K562 (cell line): ENCODE data around the gene YBEY. TPM values are rescaled to one million over a fixed set of nuclear protein-coding genes. Genes with fewer than 3 reads are reported as not detected.
A peak's percentile ranks its signal among the peaks of the same experiment; 100 is the strongest.

ENCODE experiments used
- CBX3 ChIP-seq, 2 experiments: IDR thresholded peaks; 1 replicate in 1 of 2; 2 replicates in 1 of 2; pipeline ENCODE4 v1.6.1; 2012; ENCODE audit warnings: inconsistent platforms in 2 of 2, low read length in 2 of 2, borderline replicate concordance in 1 of 2, control low read depth in 1 of 2
- CREBBP ChIP-seq: IDR thresholded peaks from one replicate; pipeline ENCODE4 v1.6.1; 2012; ENCODE audit warnings: low read depth, mild to moderate bottlenecking, control low read depth, inconsistent platforms, low read length
- DEAF1 ChIP-seq: fragments of 450-650 bp; formaldehyde crosslinking; IDR thresholded peaks from 2 replicates; pipeline ENCODE4 v1.4.0; 2020; ENCODE audit warnings: mild to moderate bottlenecking, moderate library complexity
- E2F1 ChIP-seq: sonication (generic); formaldehyde crosslinking; IDR thresholded peaks from 2 replicates; pipeline ENCODE4 v1.8.1; 2023; ENCODE audit warnings: mild to moderate bottlenecking, missing genetic modification reagents, moderate library complexity
- ERF ChIP-seq: fragments of 450-650 bp; formaldehyde crosslinking; IDR thresholded peaks from 2 replicates; pipeline ENCODE4 v1.4.0; 2020; ENCODE audit warnings: mild to moderate bottlenecking, mixed read lengths
- HDGF ChIP-seq: fragments of 450-650 bp; IDR thresholded peaks from 2 replicates; pipeline ENCODE4 v1.6.1; 2016
- JUN ChIP-seq, 2 experiments: sonication (generic) in 1 of 2; formaldehyde crosslinking in 1 of 2; IDR thresholded peaks; 2 replicates each; pipeline versions ENCODE4 v1.6.1 to v1.8.0; 2012 to 2022; ENCODE audit warnings: borderline replicate concordance in 2 of 2, mild to moderate bottlenecking in 2 of 2, improper control_type of control experiment in 1 of 2, low read depth in 1 of 2, low read length in 1 of 2, missing genetic modification reagents in 1 of 2
- JUND ChIP-seq, 2 experiments: IDR thresholded peaks; 2 replicates in 1 of 2; 3 replicates in 1 of 2; pipeline ENCODE4 v1.6.1; 2011; ENCODE audit warnings: borderline replicate concordance in 2 of 2, low read depth in 2 of 2, low read length in 2 of 2, improper control_type of control experiment in 1 of 2, missing biosample characterization in 1 of 2, missing genetic modification characterization in 1 of 2, missing genetic modification reagents in 1 of 2
- KDM2B ChIP-seq: fragments of 250-450 bp; sonication (Bioruptor Pico); IDR thresholded peaks from 2 replicates; pipeline ENCODE4 v1.8.0; 2021; ENCODE audit warnings: mild to moderate bottlenecking, moderate library complexity
- NONO ChIP-seq, 2 experiments: fragments of 200-400 bp in 1 of 2; fragments of 450-650 bp in 1 of 2; formaldehyde crosslinking in 1 of 2; IDR thresholded peaks; 2 replicates each; pipeline ENCODE4 v1.6.1; 2017; ENCODE audit warnings: low read depth in 2 of 2, mild to moderate bottlenecking in 2 of 2, moderate library complexity in 2 of 2, low read length in 1 of 2
- NR1H2 ChIP-seq: sonication (generic); formaldehyde crosslinking; IDR thresholded peaks from 2 replicates; pipeline ENCODE4 v1.4.0; 2020; ENCODE audit warnings: mild to moderate bottlenecking, missing genetic modification reagents
- NR2F6 ChIP-seq: fragments of 450-650 bp; formaldehyde crosslinking; IDR thresholded peaks from 2 replicates; pipeline ENCODE4 v1.4.0; 2020; ENCODE audit warnings: mild to moderate bottlenecking
- POLR2A ChIP-seq: fragments of 450-650 bp; conservative IDR thresholded peaks from 2 replicates; pipeline ENCODE4 v1.6.1; 2016
- RB1 ChIP-seq: fragments of 450-650 bp; IDR thresholded peaks from 2 replicates; pipeline ENCODE4 v1.6.1; 2017; ENCODE audit warnings: low read depth, mild to moderate bottlenecking
- TAF1 ChIP-seq: IDR thresholded peaks from 2 replicates; pipeline ENCODE4 v1.6.1; 2011; ENCODE audit warnings: mild to moderate bottlenecking, low read length, moderate library complexity; ENCODE audit not compliant: insufficient read depth, control insufficient read depth, severe bottlenecking; ENCODE audit errors: extremely low read depth
- ZFX ChIP-seq: sonication (generic); formaldehyde crosslinking; IDR thresholded peaks from 2 replicates; pipeline ENCODE4 v1.8.0; 2022; ENCODE audit warnings: mild to moderate bottlenecking, missing genetic modification reagents, moderate library complexity
- ZNF12 ChIP-seq: sonication (generic); formaldehyde crosslinking; IDR thresholded peaks from 2 replicates; pipeline ENCODE4 v1.4.0; 2020; ENCODE audit warnings: mild to moderate bottlenecking, missing genetic modification reagents
- ZNF253 ChIP-seq: fragments of 250-450 bp; sonication (Bioruptor Pico); conservative IDR thresholded peaks from 2 replicates; pipeline ENCODE4 v1.6.1; 2021; ENCODE audit warnings: mild to moderate bottlenecking
- ZNF282 ChIP-seq: sonication (generic); formaldehyde crosslinking; IDR thresholded peaks from 2 replicates; pipeline ENCODE4 v1.8.1; 2023; ENCODE audit warnings: missing genetic modification reagents
- ZNF785 ChIP-seq: fragments of 250-450 bp; sonication (Bioruptor Pico); IDR thresholded peaks from 2 replicates; pipeline ENCODE4 v1.4.0; 2020; ENCODE audit warnings: mild to moderate bottlenecking
- ZNF830 ChIP-seq: fragments of 250-450 bp; sonication (Bioruptor Pico); IDR thresholded peaks from 2 replicates; pipeline ENCODE4 v1.5.0; 2021; ENCODE audit warnings: mild to moderate bottlenecking
- ZSCAN29 ChIP-seq: fragments of 450-650 bp; IDR thresholded peaks from 2 replicates; pipeline ENCODE4 v1.6.1; 2017
- polyA plus RNA-seq, 8 experiments: library from polyadenylated mRNA; depleted of rRNA in 4 of 8; stranded (reverse) in 5 of 8; unstranded in 3 of 8; fragments of >200 nt; fragmentation: Nextera tagmentation in 2 of 8; fragmentation: Illumina TruSeq in 1 of 8; extraction: Ambion mirVana in 2 of 8; extraction: Trizol in 1 of 8; gene quantifications; 2 replicates each; pipeline versions ENCODE4 v1.2.1 to v1.2.3, GENCODE V29; 2011 to 2014; ENCODE audit warnings: inconsistent platforms in 1 of 8, missing spikeins in 1 of 8
- total RNA-seq, 7 experiments: library from RNA; depleted of rRNA in 6 of 7; stranded (reverse); fragments of >200 nt in 6 of 7; fragmentation: Illumina TruSeq in 2 of 7; extraction: Trizol in 2 of 7; gene quantifications; 2 replicates each; pipeline versions ENCODE4 v1.2.1 to v1.2.3, GENCODE V29; 2011 to 2021; ENCODE audit warnings: low replicate concordance in 1 of 7
- TF ChIP-seq, protein P1 (sequence below): sonication (generic); formaldehyde crosslinking; IDR thresholded peaks from 2 replicates; pipeline ENCODE4 v1.8.0; 2022; ENCODE audit warnings: mild to moderate bottlenecking, missing genetic modification reagents
- TF ChIP-seq, protein P2 (sequence below): sonication (generic); formaldehyde crosslinking; IDR thresholded peaks from 2 replicates; pipeline ENCODE4 v1.8.1; 2022; ENCODE audit warnings: missing genetic modification reagents

YBEY gene
- total and polyA plus RNA-seq, 9 of the 15 experiments (the other 6 are each of a cell fraction or from before 2014, with no cell fraction given), result 6.4 to 28.0 (median 12.4) TPM

GRCh38 chr21:46324390-46325072 is 38.4 kb downstream of the YBEY start (continued):
- peak; percentile 8; the same call in 1 of the 2 replicates for TF ChIP-seq JUN (IDR thresholded peaks at IDR 0.05; ENCODE audit: borderline replicate concordance, low read depth, low read length)
- no peak for TF ChIP-seq JUN (CRISPR knock-in tag; IDR thresholded peaks at IDR 0.05; ENCODE audit: borderline replicate concordance)
- TF ChIP-seq ZNF12, result peak; percentile 78; the same call in 1 of the 2 replicates
- TF ChIP-seq CBX3 (IDR thresholded peaks at IDR 0.05; ENCODE audit: borderline replicate concordance in 1 of 2, low read length in 2 of 2), result no peak
- 0 out of 2 replicates have a peak, but pooled peaks have one; percentile 19 for TF ChIP-seq ZNF830 (CRISPR knock-in tag)
- TF ChIP-seq ZNF282 (CRISPR knock-in tag), result no peak
- TF ChIP-seq RB1, result peak; percentile 88
- TF ChIP-seq E2F1, result no peak
- peak; percentile 86 for TF ChIP-seq ZFX
- TF ChIP-seq NR2F6, result no peak
- peak; percentile 99 for TF ChIP-seq TAF1
- TF ChIP-seq ZNF253 (CRISPR knock-in tag), result no peak
- TF ChIP-seq ZNF785 (CRISPR knock-in tag), result no peak
- 0 out of 2 replicates have a peak, but pooled peaks have one; percentile 14 for TF ChIP-seq ZSCAN29
- TF ChIP-seq, protein P1, sequence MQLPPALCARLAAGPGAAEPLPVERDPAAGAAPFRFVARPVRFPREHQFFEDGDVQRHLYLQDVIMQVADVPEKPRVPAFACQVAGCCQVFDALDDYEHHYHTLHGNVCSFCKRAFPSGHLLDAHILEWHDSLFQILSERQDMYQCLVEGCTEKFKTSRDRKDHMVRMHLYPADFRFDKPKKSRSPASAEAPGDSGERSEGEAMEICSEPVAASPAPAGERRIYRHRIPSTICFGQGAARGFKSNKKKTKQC (CRISPR knock-in tag), result no peak
- 0 out of 2 replicates have a peak, but pooled peaks have one; percentile 78 for TF ChIP-seq NR1H2 (CRISPR knock-in tag)
- no peak for TF ChIP-seq JUND (IDR thresholded peaks at IDR 0.05; ENCODE audit: borderline replicate concordance, low read depth, low read length)
- TF ChIP-seq JUND (tag; IDR thresholded peaks at IDR 0.05; ENCODE audit: borderline replicate concordance, low read depth, low read length), result no peak
- TF ChIP-seq NONO (IDR thresholded peaks at IDR 0.05; ENCODE audit: low read depth in 2 of 2, low read length in 1 of 2), result peak in 1 of 2 experiments; percentile 15; a peak in 1 of 4 replicates
- TF ChIP-seq ERF, result peak; percentile 52; the same call in 1 of the 2 replicates
- TF ChIP-seq, protein P2, sequence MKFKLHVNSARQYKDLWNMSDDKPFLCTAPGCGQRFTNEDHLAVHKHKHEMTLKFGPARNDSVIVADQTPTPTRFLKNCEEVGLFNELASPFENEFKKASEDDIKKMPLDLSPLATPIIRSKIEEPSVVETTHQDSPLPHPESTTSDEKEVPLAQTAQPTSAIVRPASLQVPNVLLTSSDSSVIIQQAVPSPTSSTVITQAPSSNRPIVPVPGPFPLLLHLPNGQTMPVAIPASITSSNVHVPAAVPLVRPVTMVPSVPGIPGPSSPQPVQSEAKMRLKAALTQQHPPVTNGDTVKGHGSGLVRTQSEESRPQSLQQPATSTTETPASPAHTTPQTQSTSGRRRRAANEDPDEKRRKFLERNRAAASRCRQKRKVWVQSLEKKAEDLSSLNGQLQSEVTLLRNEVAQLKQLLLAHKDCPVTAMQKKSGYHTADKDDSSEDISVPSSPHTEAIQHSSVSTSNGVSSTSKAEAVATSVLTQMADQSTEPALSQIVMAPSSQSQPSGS (CRISPR knock-in tag), result 0 out of 2 replicates have a peak, but pooled peaks have one; percentile 50
- no peak for TF ChIP-seq HDGF
- no peak for TF ChIP-seq CREBBP
- TF ChIP-seq POLR2A, result peak; percentile 76; the same call in 1 of the 2 replicates
- TF ChIP-seq DEAF1 (CRISPR knock-in tag), result no peak
- peak; percentile 87; the same call in 1 of the 2 replicates for TF ChIP-seq KDM2B
